GM19463 (cell line): ENCODE results near the gene MED27.
"Not testable (repeated sequence)": the region's sequence is repeated elsewhere in the genome, so short reads cannot be mapped to it uniquely, and the experiment has no call there.

Experiments used
- ATAC-seq: cut with Tn5 transposase; IDR thresholded peaks from one replicate; pipeline ENCODE4 v1.9.1; 2021; ENCODE audit warnings: mild to moderate bottlenecking, moderate library complexity; ENCODE audit not compliant: unreplicated experiment

Gene MED27

DNA sequence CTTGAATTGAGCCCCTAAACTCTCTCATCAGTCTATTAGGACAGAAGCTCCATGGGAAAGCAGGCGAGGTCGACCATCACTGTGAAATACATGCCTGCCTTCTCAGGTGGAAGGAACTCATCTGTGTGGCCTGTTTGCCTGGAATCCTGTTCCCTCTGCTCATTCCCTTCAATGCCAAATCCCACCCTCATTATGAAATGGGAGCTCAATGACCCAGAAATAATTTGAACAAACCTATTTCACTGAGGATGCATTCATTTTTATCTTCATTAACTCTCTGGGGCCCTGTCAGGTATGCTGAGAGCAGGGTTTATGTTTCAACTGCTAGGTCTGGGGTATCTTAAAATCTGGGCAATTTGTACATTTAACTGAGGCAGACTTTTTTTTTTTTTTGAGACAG is 142.2 kb downstream of the MED27 start:
- no peak for ATAC-seq

GRCh38 chr9:131936929-131937328 is 142.7 kb downstream of the MED27 start:
- ATAC-seq, result no peak

DNA sequence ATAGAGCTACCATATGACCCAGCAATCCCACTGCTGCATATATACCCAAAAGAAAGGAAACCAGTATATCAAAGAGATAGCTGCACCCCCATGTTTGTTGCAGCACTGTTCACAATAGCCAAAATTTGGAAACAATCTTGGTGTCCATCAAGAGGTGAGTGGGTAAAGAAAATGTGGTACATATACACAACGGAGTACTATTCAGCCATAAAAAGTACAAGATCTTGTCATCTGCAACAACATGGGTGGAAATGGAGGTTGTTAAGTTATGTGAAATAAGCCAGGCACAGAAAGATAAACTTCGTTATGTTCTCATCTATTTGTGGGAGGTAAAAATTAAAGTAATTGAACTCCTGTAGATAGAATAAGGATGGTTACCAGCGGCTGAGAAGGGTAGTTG is 145.0 kb downstream of the MED27 start:
- ATAC-seq, result no peak

DNA sequence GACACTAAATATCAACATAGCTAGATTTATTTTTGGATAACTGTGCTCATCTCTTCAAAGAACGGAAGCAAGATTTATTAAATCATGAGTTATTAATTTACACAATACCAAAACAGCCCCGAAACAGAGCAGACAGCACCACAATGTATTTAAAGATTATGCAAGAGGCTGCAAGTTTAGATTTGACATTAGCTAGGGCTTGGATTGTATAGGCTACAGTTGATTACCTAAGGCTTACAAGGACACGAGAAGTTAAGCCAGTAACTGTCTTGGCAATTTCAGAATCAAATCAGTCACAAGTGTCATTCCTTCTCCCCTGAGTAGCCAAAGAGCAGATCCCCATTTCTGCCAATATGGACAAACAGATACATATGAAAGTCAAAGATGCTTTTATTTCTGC is 152.6 kb downstream of the MED27 start:
- ATAC-seq, result no peak

GRCh38 chr9:131926360-131926922 is 153.2 kb downstream of the MED27 start:
- ATAC-seq, result no peak

GRCh38 chr9:131925677-131926177 is 153.9 kb downstream of the MED27 start:
- no peak for ATAC-seq

DNA sequence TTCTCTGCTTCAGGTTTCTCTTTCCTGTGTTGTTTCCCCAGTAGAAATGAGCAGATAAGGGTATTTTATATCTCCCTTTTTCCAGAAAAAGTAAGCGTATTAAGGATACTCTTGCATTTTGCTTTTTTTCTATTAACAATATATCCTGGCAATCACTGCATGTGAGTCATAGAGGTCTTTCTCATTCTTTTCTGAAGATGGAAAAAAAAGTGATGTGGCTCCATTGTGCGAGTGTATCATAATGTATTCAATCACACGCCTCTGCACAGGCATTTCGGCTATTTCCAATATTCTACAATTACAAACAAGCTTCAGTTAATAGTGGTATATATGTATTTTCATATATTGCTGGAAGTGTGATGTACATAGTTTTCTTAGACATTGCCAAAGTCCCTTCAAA is 155.9 kb downstream of the MED27 start:
- ATAC-seq, result no peak

DNA sequence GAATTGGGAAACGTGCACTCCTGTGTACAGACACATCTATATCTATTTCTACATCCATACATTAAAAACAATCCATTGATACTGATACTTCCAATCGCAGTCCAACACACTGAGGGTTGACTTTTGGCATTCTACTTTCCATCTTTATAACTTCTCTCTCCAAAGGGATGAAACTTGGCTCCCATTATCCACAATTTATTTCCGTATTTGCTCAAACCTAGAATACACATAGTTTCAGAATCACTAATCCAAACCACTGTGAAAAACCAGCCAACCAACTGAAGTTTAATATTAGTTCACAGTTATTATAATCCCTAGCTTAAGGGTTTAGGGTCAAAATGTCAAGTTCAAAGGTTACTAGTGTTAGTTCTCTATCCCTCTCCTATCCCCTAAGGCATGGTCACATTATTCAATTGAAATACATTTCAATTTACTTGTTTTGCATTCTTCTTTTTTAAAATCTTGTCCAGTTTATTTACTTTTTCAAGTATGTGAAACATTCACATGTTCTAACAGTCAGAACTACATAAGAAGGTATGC is 156.5 kb downstream of the MED27 start:
- ATAC-seq, result no peak

GRCh38 chr9:131921635-131922034 is 158.0 kb downstream of the MED27 start:
- ATAC-seq, result not testable (repeated sequence)

GRCh38 chr9:131919216-131919615 is 160.5 kb downstream of the MED27 start:
- no peak for ATAC-seq

GRCh38 chr9:131918481-131918880 is 161.2 kb downstream of the MED27 start:
- ATAC-seq, result no peak

GRCh38 chr9:131917009-131917408 is 162.7 kb downstream of the MED27 start:
- no peak for ATAC-seq

GRCh38 chr9:131915181-131915580 is 164.5 kb downstream of the MED27 start:
- no peak for ATAC-seq

- no peak for ATAC-seq
Observed at GRCh38 chr9:131912671-131913070, 167.0 kb downstream of the MED27 start.

GRCh38 chr9:131912069-131912468 is 167.6 kb downstream of the MED27 start:
- ATAC-seq, result no peak

DNA sequence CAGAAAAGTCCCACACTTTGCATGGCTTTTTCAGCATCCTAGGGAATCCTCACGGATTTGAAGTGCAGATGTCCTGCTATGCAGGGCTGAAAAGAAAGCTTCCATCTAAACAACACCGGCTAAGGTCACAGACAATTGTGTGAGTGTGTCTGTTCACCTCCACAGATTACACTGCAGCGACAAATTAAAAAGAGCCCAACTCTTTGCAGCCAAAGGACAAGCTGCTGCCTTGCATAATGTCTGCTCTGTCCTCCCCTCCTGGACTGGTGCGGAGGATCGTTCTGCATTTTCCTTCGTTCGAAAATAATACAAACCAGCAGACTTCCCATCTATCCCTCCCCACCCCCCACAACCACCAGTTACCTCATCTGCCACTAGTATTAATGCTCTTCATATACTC is 169.1 kb downstream of the MED27 start:
- ATAC-seq, result no peak

GRCh38 chr9:131905144-131905543 is 174.5 kb downstream of the MED27 start:
- no peak for ATAC-seq

GRCh38 chr9:131899296-131900228 is 180.1 kb downstream of the MED27 start:
- ATAC-seq, result no peak

DNA sequence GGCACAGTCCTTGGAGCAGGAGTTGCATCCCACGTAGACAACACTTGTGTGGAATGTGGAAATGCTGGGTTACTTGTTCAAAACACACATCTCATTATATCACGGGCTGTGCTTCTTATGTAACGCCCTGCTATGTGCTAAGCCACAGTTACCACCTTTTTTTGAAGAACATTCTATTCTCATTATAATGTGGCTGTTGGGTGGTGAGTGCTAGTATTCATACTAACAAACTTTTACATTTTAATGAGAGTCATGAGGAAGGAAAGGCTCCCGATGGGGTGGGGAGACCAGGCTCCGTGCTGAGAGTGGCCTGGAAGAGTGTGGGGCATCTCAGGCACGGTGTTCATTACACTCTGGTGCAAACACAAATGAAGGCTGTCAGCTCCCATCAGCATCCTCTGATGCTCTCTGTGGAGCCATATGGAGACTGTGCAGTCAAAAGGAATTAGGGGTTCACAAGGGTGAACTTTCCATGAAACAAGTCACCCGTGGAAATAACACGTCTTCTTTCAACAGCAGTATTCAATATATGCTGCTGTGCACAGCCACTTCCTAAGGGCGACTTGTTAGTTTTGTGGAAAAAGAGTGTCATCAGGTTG is 186.7 kb downstream of the MED27 start:
- ATAC-seq, result no peak

DNA sequence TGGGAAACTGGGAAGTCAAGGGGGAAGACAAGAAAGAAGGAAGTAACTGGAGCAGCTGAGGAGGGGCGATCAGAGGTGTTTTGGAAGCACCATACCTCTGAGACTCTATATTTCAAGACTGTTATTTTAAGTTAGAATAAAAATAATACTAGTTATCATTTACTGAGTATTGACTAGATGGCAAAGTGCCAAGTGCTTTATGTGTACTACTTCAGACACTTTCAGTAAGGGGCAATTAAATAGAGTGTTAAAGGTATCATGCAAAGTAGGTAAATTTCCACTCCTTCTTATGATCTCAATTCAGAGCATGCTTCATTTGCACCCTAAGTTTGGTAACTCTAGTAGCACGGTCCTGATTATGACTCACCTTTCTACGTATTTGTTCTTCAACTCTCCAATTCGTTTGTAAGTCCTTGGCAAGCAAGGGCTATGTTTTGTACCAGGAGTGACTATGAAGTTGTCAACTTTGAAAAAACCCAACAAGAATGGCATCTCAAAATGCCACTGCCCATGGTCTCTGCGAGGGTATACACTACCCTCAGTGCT is 187.4 kb downstream of the MED27 start:
- ATAC-seq, result no peak

GRCh38 chr9:131891598-131891997 is 188.1 kb downstream of the MED27 start:
- no peak for ATAC-seq
